ENCODE measurements around the gene LMO2.

The LMO2 gene

DNA sequence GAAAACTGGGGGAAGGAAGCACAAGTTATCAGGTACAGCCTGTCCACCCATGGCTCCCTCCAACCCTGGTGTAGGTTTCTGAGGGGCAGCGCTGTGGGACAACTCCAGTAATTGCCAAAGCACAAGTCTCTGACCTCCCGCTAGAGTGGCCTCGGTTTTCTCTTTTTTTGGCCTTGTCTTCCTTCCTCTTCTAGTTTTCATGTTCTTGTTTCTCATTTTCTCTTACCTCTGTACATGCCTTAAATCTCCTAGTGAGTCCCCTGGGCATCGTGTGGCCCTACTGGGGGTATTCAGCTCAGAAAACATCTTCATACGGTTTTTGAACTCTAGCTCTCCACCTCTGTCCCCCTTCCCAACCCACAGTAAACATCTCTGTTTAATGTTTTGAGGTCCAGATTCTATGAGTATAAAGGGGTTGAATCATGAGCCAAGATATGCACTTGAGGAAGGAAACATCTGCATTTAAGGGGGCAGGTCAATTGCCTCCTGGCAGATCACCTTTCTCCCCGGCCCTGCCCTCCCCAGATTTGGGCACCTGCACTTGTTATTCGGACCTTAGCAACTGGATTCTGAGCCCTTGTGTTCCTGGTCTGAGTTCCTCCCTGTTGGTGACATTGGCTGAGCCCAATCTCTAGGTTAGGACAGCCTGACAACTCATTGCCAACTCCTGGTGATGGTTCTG is 8.4 kb upstream of the LMO2 start:
- Mint-ChIP-seq H3K9me3 (no peaks in the 10 kb centered on the region), H3K4me1 (peaks cover 6% of the 10 kb centered on the region), H3K36me3 (peaks cover 2% of the 10 kb centered on the region), H3K4me3 (no peak overlapping the region), H3K27ac (no peak overlapping the region), H3K27me3 (peaks cover 24% of the 10 kb centered on the region)

DNA sequence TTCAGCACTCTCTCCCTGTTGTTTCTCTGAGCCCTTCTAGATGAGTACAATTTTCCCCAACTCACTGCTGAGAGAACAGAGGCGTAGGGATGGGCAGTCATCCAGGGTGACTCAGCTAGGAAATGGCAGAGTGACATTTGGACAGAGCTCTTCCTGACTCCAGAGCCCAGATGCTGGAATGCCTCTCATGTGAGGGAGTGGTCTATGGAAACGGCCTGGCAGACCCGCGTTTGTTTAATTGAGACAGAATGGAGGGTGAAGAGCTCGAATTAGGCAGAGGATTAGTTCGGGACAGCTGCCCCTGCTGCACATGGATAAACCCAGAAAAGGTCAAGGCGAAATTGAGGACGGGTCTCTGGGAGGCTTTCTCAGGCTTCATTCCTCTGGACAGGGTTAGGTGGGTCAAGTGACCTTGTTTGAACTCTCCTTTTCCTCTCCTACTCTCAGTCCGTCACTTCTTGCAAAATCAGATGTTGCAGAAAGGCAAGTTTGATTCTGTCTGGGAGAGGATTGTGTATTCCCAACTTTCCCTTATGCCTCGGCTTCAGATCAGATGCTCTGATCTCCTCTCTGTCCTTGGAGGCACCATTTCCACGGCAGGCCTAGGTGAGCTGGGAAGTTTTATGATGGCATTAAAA is 7.6 kb upstream of the LMO2 start:
- Mint-ChIP-seq H3K9me3 (no peaks in the 10 kb centered on the region), H3K4me1 (peaks cover 11% of the 10 kb centered on the region), H3K27me3 (peaks cover 24% of the 10 kb centered on the region), H3K36me3 (no peaks in the 10 kb centered on the region), H3K27ac (no peak overlapping the region), H3K4me3 (no peak overlapping the region)

DNA sequence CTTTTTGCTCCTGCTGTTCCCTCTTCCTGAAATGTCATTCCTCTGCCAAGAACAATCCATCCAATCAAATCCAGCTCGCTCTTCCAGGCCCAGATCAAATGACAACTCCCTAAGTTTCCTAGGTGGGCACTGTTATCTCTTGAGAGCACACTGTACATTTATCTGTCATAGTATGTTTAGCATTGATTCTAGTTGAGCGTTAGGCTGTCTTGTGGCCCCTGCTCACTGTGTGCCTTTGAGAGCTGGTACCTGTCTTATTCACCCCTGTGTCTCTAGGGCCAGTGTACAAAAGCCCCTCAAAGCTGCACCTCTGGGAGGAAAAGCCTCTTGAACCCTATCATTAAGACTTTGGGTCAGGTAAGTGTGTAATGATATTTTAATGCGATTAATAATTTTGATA is 7.1 kb upstream of the LMO2 start:
- Mint-ChIP-seq H3K27me3 (peaks cover 23% of the 10 kb centered on the region), H3K4me1 (peaks cover 17% of the 10 kb centered on the region), H3K9me3 (no peaks in the 10 kb centered on the region), H3K27ac (no peak overlapping the region), H3K4me3 (no peak overlapping the region), H3K36me3 (no peaks in the 10 kb centered on the region)

DNA sequence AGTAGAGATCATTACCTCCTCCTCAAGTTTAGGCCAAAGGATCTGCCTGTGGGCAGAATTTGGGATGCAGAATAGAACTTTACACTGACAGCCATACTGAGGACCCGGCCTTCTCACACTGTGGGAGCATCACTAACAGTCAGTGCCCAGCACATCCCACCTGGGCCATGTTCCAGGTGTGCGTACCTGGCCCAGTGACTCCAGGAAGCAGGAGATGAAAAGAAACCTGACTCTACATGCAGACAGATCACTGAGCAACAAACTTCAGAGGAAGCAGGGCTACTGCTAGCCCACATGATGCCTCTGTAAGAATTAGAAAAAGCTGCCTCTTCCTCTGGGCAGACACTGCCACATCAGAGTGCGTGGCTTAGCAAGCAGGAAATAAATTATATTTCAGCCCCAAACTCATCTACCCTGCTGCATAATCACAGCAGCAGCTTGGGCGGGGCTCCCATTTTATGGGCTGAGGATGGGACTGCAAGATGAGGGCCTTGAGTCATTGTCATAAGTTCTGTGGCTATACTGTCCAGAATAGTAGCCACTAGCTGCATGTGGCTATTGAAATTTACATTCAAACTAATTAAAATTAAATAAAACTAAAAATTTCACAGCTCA is 6.0 kb upstream of the LMO2 start:
- Mint-ChIP-seq H3K4me3 (no peak overlapping the region), H3K36me3 (no peaks in the 10 kb centered on the region)

DNA sequence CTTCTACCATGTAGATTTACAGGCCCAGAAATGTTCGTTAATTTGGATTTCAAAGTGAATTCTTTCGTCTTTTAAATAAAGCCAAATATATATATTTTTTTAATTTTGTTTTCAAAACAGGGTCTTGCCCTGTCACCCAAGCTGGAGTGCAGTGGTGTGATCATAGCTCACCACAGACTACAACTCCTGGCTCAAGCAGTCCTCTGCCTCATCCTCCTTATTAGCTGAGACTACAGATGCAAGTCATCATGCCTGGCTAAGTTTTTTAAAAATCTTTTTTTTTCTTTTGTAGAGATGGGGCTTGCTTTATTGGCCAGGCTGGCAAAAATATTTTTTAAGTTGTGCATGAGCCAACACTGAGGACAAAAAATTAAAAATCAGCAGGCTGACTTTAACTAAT is 5.0 kb upstream of the LMO2 start:
- no peaks in the 10 kb centered on the region for H3K36me3 Mint-ChIP-seq
- H3K4me1 Mint-ChIP-seq, result peaks cover 36% of the 10 kb centered on the region
- peaks cover 23% of the 10 kb centered on the region for H3K27me3 Mint-ChIP-seq
- H3K27ac Mint-ChIP-seq, result no peak overlapping the region
- H3K9me3 Mint-ChIP-seq, result no peaks in the 10 kb centered on the region
- H3K4me3 Mint-ChIP-seq, result no peak overlapping the region

More for the DNA sequence above, 6.0 kb upstream of the LMO2 start:
- H3K27me3 Mint-ChIP-seq, result peaks cover 22% of the 10 kb centered on the region
- no peaks in the 10 kb centered on the region for H3K9me3 Mint-ChIP-seq
- H3K27ac Mint-ChIP-seq, result no peak overlapping the region
- H3K4me1 Mint-ChIP-seq, result peaks cover 28% of the 10 kb centered on the region

DNA sequence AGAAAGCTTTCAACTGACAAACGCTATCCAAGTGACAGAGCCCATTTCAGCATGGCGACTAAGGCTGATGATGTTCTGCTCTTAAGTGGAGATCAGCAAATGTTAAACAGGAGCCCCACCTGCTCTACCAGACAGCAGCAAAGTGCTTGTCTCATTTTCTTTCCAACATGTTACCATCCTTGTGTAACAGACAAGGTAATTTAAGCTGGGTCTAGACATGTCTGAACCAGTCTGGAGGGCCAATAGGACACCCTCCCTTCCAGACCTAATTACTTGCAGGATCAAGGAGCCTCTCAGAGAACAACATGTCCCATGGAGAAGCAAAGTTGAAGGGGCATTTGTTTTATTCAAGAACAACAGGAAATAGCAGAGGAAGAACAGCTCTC is 3.9 kb upstream of the LMO2 start:
- Mint-ChIP-seq H3K27ac (no peak overlapping the region), H3K27me3 (peaks cover 20% of the 10 kb centered on the region), H3K36me3 (no peaks in the 10 kb centered on the region), H3K4me3 (no peak overlapping the region), H3K4me1 (peaks cover 44% of the 10 kb centered on the region), H3K9me3 (no peaks in the 10 kb centered on the region)

DNA sequence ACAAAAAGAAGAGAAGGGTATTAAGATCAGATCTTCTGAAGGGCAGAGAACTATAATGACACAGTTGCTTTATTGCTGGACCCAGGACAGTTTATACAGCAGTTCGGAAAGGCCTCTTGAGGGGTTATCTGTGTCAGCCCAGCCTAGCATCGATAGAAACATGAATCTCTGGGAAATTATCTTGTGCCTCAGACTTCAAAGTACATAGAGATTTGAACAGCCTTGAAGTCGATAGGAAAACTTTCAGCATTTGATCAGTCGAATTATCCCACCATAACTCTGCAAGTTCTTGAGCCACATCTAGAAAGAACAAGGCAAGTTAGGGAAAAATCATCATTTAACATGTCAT is 2.5 kb upstream of the LMO2 start:
- peak overlapping the region; percentile 78 for H3K27ac Mint-ChIP-seq
- no peaks in the 10 kb centered on the region for H3K9me3 Mint-ChIP-seq
- H3K27me3 Mint-ChIP-seq, result peaks cover 21% of the 10 kb centered on the region
- H3K4me3 Mint-ChIP-seq, result peak overlapping the region; percentile 83
- no peaks in the 10 kb centered on the region for H3K36me3 Mint-ChIP-seq
- H3K4me1 Mint-ChIP-seq, result peaks cover 44% of the 10 kb centered on the region

DNA sequence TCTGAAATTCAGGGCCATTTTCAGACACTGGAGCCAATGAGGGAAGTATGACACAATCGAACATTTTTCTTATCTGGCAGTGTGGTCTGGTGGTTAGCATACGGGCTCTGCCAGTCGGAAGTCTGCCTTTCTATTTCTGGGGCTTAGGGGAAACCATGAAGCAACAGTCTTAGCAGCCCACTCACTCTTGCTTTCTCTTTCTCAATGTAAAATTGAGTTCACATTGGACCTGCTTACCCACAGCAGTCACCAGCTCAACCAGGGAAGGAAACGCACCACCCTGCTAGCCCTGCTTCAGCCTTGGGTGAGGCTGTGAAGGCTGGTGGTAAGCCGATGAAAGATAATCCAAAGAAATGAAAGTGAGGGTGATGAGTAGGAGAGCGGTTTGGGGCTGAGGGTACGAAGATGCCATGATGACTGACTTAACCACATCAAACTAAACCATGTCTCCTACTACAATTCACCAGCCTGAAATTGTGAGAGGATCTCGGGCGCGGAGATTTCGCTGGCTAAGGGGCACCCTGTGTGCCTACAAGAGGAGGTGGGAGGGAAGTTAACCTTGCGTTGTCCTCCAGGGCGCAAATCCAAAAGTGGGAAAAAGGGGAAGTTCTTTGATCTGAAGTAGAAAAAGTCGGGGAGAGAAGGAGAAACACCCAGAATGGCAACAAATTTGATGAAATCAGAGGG is 2.0 kb upstream of the LMO2 start:
- peaks cover 44% of the 10 kb centered on the region for H3K4me1 Mint-ChIP-seq
- H3K36me3 Mint-ChIP-seq, result no peaks in the 10 kb centered on the region
- H3K9me3 Mint-ChIP-seq, result no peaks in the 10 kb centered on the region
- peak overlapping the region; percentile 83 for H3K4me3 Mint-ChIP-seq
- peaks cover 23% of the 10 kb centered on the region for H3K27me3 Mint-ChIP-seq
- peak overlapping the region; percentile 78 for H3K27ac Mint-ChIP-seq

DNA sequence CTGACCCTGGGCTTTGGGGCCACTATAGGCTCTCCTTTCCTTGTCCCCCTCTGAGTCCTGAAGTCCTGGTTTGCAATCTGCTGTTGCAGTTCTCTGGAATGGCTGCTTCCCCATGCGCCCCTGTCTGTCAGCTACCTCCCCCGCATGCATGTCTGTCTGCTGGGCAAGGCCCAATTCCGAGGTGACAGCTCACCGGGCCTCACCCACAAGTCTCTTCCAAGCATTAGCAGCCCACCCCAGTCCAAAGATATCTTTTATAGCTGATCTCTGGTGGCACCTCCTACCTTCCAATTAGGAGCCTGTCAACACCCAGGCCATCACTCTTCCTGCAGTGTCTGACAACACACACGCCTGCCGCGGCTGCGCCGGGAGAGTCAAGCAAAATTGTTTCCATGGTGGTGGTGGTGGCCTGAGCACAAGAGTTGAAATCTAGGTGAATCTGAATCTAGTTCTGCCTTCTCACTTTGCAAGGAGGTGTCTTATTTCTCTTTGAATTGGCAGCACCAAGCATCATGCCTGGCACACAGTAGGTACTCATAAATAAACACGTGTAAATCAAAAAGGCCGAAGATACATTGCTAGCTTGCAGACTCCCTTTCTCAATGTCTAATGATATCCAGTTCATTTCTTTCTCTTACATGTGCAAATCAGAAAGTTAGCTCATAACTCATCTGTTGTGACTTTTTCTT is 1.2 kb upstream of the LMO2 start:
- Mint-ChIP-seq H3K4me3 (peak overlapping the region; percentile 83), H3K9me3 (no peaks in the 10 kb centered on the region), H3K36me3 (no peaks in the 10 kb centered on the region), H3K27ac (peak overlapping the region; percentile 78), H3K4me1 (peaks cover 44% of the 10 kb centered on the region), H3K27me3 (peaks cover 27% of the 10 kb centered on the region)

DNA sequence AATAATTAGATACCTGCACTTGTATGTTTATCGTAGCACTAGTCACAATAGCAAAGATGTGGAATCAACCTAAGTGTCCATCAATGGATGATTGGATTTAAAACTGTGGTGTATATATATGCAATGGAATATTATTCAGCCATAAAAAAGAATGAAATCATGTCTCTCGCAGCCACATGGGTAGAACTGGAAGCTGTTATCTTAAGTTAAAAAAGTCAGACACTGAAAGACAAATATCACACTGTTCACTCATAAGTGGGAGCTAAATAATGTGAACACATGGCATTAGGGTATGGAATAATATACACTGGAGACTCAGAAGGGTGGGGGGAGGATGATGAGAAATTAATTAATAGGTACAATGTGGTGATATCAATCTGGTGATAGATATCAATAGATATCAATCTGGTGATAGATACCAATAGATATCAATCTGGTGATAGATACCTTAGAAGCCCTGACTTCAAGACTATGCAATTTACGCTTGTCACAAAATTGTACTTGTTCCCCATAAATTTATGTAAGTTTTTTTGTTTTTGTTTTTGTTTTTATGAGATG is 2.0 kb downstream of the LMO2 start:
- Mint-ChIP-seq H3K9me3 (no peaks in the 10 kb centered on the region), H3K36me3 (no peaks in the 10 kb centered on the region), H3K27ac (peak overlapping the region; percentile 36), H3K4me3 (no peak overlapping the region), H3K27me3 (peaks cover 34% of the 10 kb centered on the region), H3K4me1 (peaks cover 37% of the 10 kb centered on the region)

DNA sequence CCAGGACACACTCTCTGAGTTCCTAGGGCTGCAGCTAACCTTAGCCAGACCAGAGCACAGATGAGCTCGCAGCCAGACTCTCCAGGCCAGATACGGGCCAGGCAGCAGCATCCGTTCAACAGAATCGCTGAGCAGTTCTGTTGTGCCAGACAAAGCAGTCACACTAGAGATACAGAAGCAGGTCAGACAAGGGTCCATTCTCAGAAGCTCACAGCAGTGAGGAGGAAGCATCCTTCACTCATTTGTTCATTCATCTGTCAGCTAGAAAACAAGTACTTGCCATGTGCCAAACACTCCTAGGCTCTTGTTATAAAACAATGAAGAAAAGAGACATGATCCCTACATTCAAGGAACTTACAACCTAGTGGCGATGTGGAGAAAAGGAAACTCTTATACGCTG is 2.6 kb downstream of the LMO2 start:
- H3K4me3 Mint-ChIP-seq, result no peak overlapping the region
- H3K27me3 Mint-ChIP-seq, result peaks cover 35% of the 10 kb centered on the region
- H3K9me3 Mint-ChIP-seq, result no peaks in the 10 kb centered on the region
- no peaks in the 10 kb centered on the region for H3K36me3 Mint-ChIP-seq
- peaks cover 31% of the 10 kb centered on the region for H3K4me1 Mint-ChIP-seq
- no peak overlapping the region for H3K27ac Mint-ChIP-seq

DNA sequence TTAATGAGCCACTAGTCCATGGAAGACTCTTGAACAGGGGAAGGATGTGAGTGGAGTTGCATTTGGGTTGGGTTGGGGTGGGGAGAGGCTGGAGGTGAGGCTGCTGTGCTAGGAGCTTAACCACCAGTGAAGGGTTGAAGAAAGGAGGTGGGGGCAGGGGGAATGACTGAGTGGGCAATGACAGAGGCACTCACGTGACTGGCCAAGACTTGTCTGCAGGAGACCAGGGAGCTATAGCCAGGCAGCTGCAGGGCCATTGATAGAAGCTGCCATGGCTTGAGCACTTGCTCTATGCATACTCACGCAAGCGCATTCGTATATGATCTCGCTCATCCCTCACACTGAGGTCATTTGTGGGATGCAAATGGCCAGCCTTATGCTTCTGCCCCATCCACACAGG is 4.0 kb downstream of the LMO2 start:
- Mint-ChIP-seq H3K27ac (no peak overlapping the region), H3K27me3 (peaks cover 45% of the 10 kb centered on the region), H3K4me1 (peaks cover 17% of the 10 kb centered on the region), H3K9me3 (no peaks in the 10 kb centered on the region), H3K36me3 (no peaks in the 10 kb centered on the region), H3K4me3 (no peak overlapping the region)

DNA sequence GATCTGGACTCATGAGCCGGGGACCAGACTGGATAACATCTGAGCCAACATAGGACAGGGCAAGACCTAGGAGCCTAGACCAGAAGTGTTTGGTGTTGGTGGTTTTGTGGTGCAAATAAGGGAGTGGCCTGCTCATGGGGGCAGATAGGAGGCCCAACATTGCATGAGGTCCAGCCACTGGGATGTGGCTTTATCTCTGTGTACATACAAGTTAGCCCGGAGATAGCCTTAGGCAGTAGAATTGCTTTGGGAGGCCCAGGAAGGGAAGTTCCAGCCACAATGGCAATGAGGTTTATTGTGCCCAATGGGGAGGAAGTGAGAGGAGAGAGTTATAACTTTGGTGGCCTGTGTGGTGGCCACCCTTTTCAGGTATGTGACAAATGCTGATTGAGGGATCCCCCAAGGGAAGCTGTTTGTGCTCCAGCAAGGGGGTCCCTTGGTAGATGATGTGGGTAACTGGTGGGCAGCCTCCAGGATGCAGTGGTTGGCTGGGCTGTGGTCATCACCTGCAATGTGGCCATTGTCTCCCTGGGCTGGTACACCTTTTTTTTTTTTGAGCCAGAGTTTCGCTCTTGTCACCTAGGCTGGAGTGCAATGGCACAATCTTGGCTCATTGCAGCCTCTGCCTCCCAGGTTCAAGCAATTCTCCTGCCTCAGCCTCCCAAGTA is 6.4 kb downstream of the LMO2 start:
- Mint-ChIP-seq H3K27me3 (peaks cover 51% of the 10 kb centered on the region), H3K4me3 (no peak overlapping the region), H3K9me3 (no peaks in the 10 kb centered on the region), H3K27ac (peak overlapping the region; percentile 67), H3K4me1 (no peaks in the 10 kb centered on the region), H3K36me3 (no peaks in the 10 kb centered on the region)

DNA sequence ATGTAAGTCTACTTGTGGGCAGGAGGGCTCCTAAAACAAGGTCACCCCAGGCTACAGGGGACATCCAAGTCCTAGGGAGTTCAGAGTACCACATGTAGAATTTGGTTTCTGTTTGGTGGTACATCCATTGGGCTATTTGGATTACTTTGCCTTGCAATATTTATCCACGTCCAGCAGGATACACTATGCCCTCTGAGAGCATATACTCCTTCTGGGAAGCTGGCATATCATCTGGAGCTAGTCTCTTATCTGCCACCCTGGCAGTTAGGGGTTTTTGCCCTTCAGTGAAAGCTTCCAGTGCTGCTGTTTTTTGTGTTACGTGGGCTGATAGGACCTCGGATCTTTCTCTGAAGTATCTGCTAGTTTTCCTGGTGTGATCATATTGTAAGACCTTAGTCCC is 7.3 kb downstream of the LMO2 start:
- Mint-ChIP-seq H3K36me3 (no peaks in the 10 kb centered on the region), H3K27me3 (peaks cover 50% of the 10 kb centered on the region), H3K4me3 (no peak overlapping the region), H3K4me1 (no peaks in the 10 kb centered on the region), H3K9me3 (no peaks in the 10 kb centered on the region), H3K27ac (no peak overlapping the region)

DNA sequence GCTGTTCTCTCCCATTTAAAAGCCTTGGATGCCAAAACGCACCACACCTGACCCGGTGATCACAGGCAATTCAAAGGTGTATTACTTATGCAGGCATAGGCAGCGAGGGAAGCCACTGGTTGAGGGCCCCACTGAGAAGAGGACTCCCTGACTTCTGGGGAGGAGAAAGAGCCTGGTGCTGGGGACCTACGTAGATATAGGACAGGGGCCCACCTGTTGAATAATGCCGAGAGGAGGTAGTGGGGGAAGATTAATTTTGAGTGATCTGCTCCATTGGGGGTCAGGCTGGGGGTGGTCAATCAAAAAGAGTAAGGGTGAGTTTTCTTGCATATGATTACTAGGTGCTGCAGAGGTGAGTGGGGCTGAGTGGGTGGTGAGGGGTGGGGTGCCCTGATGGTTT is 7.8 kb downstream of the LMO2 start:
- H3K4me1 Mint-ChIP-seq, result no peaks in the 10 kb centered on the region
- H3K27ac Mint-ChIP-seq, result no peak overlapping the region
- no peaks in the 10 kb centered on the region for H3K36me3 Mint-ChIP-seq
- H3K4me3 Mint-ChIP-seq, result no peak overlapping the region
- H3K27me3 Mint-ChIP-seq, result peaks cover 48% of the 10 kb centered on the region
- no peaks in the 10 kb centered on the region for H3K9me3 Mint-ChIP-seq
